K562 (cell line): ENCODE results near the gene FKRP. TPM values are rescaled to one million over a fixed set of nuclear protein-coding genes. Genes with fewer than 3 reads are reported as not detected.
A peak's percentile ranks its signal among the peaks of the same experiment; 100 is the strongest.

ENCODE experiments used
- ATAC-seq: fragments of 200-7000 bp; cut with Tn5 transposase; 3 replicates; pipeline ENCODE4 v1.9.1; 2020; ENCODE audit warnings: moderate library complexity
- BruUV-seq: library from RNA; stranded (reverse); fragments of 400-500 nt; replicated peaks from 2 replicates; lab custom pipeline; 2021; lab: Mats Ljungman, UMichigan
- CTCF ChIA-PET: fragments of 300-600 bp; formaldehyde crosslinking; extraction: SDS; loops from one replicate; lab custom pipeline; 2021; ENCODE audit warnings: low intra/inter-chr PET ratio; lab: Yijun Ruan, JAX
- POLR2A ChIA-PET: fragments of 300-600, 350-650 bp; sonication (Branson Sonifier 250); formaldehyde crosslinking; extraction: SDS; loops from one replicate; lab custom pipeline; 2021; ENCODE audit warnings: antibody characterized with exemption, inconsistent platforms; lab: Yijun Ruan, JAX
- DNase-seq, 4 experiments: peaks; one replicate each; pipeline versions ENCODE4 v3.0.0 to v3.0.0-alpha.2; 2011 to 2018; ENCODE audit warnings: low spot score in 3 of 4, mixed read lengths in 3 of 4; ENCODE audit errors: extremely low read depth in 1 of 4
- FAIRE-seq: peaks from 2 replicates; lab custom pipeline; 2011; peaks lifted over from hg19 to GRCh38; lab: Jason Lieb, UNC
- H2AFZ ChIP-seq: 2 replicates; pipeline ENCODE4 v1.6.0; 2011; ENCODE audit warnings: low read depth, low read length, control low read depth, inconsistent platforms
- H3K27ac ChIP-seq: fragments of 200-600 bp; 3 replicates; pipeline ENCODE4 v1.8.0; 2011; ENCODE audit warnings: low read depth, mild to moderate bottlenecking, control low read depth, inconsistent platforms, low read length, moderate library complexity, mixed read lengths; ENCODE audit errors: extremely low read depth
- H3K27me3 ChIP-seq, 2 experiments: fragments of 300-600 bp in 1 of 2; 2 replicates in 1 of 2; 3 replicates in 1 of 2; pipeline versions ENCODE4 v1.6.0 to v1.8.0; 2011; ENCODE audit warnings: inconsistent platforms in 2 of 2, low read length in 2 of 2, mild to moderate bottlenecking in 1 of 2, mixed read lengths in 1 of 2, moderate library complexity in 1 of 2; ENCODE audit not compliant: control insufficient read depth in 2 of 2, insufficient read depth in 2 of 2
- H3K36me3 ChIP-seq: fragments of 300-600 bp; 3 replicates; pipeline ENCODE4 v1.8.0; 2011; ENCODE audit warnings: mild to moderate bottlenecking, low read length, inconsistent platforms; ENCODE audit not compliant: control insufficient read depth, insufficient read depth
- H3K4me1 ChIP-seq, 2 experiments: fragments of 200-600 bp in 1 of 2; replicated peaks in 1 of 2; 2 replicates in 1 of 2; 3 replicates in 1 of 2; pipeline versions ENCODE4 v1.5.1 to v1.8.0; 2011; ENCODE audit warnings: inconsistent platforms in 2 of 2, low read length in 2 of 2, mild to moderate bottlenecking in 1 of 2, mixed read lengths in 1 of 2, moderate library complexity in 1 of 2; ENCODE audit not compliant: control insufficient read depth in 2 of 2, insufficient read depth in 2 of 2
- H3K4me2 ChIP-seq: 2 replicates; pipeline ENCODE4 v1.6.1; 2011; ENCODE audit warnings: low read length, control low read depth, inconsistent platforms, mixed read lengths; ENCODE audit not compliant: insufficient read depth
- H3K4me3 ChIP-seq: fragments of 200-600 bp; sonication (generic), shearing (Covaris generic); 2 replicates; pipeline ENCODE4 v1.5.1; 2016; ENCODE audit warnings: control low read depth, inconsistent platforms
- H3K79me2 ChIP-seq: fragments of 200-600 bp; 3 replicates; pipeline ENCODE4 v1.8.0; 2011; ENCODE audit warnings: low read length, inconsistent platforms; ENCODE audit not compliant: control insufficient read depth, insufficient read depth
- H3K9ac ChIP-seq, 2 experiments: 2 replicates each; pipeline versions ENCODE4 v1.6.0 to v1.6.1; 2011; ENCODE audit warnings: low read depth in 2 of 2, low read length in 2 of 2, control low read depth in 1 of 2, inconsistent platforms in 1 of 2, mild to moderate bottlenecking in 1 of 2, mixed read lengths in 1 of 2; ENCODE audit not compliant: insufficient read depth in 1 of 2
- H3K9me1 ChIP-seq: one replicate; pipeline ENCODE4 v1.6.0; 2011; ENCODE audit warnings: inconsistent platforms, mild to moderate bottlenecking, low read length, moderate library complexity; ENCODE audit not compliant: control insufficient read depth, insufficient read depth
- H3K9me3 ChIP-seq: replicated peaks from 2 replicates; pipeline ENCODE4 v1.5.1; 2011; ENCODE audit warnings: low read depth, low read length, inconsistent platforms; ENCODE audit not compliant: control insufficient read depth, insufficient read depth
- H4K20me1 ChIP-seq: replicated peaks from 2 replicates; pipeline ENCODE4 v1.6.1; 2011; ENCODE audit warnings: low read length, inconsistent platforms, mixed read lengths; ENCODE audit not compliant: control insufficient read depth, insufficient read depth
- CREB1 ChIP-seq, 2 experiments: sonication (generic) in 1 of 2; formaldehyde crosslinking in 1 of 2; IDR thresholded peaks; 2 replicates each; pipeline versions ENCODE4 v1.6.1 to v1.8.0; 2012 to 2022; ENCODE audit warnings: inconsistent platforms in 1 of 2, mild to moderate bottlenecking in 1 of 2, missing genetic modification reagents in 1 of 2, moderate library complexity in 1 of 2
- ESRRA ChIP-seq: fragments of 450-650 bp; IDR thresholded peaks from 2 replicates; pipeline ENCODE4 v1.6.1; 2014; ENCODE audit warnings: low read depth, mild to moderate bottlenecking, moderate library complexity, borderline replicate concordance
- POU5F1 ChIP-seq: fragments of 150-350 bp; IDR thresholded peaks from 2 replicates; pipeline ENCODE4 v1.6.1; 2014; ENCODE audit warnings: borderline replicate concordance, low read length, low read depth, mild to moderate bottlenecking; ENCODE audit not compliant: partially characterized antibody
- SP2 ChIP-seq: IDR thresholded peaks from 2 replicates; pipeline ENCODE4 v1.6.1; 2011; ENCODE audit warnings: mild to moderate bottlenecking, low read depth, low read length, moderate library complexity; ENCODE audit not compliant: poor library complexity, severe bottlenecking; ENCODE audit errors: extremely low read depth
- TFAM ChIP-seq: fragments of 250-450 bp; sonication (Bioruptor Pico); conservative IDR thresholded peaks from 2 replicates; pipeline ENCODE4 v1.5.0; 2021; ENCODE audit warnings: mild to moderate bottlenecking, moderate library complexity
- ZNF408 ChIP-seq: fragments of 250-450 bp; sonication (Bioruptor Pico); IDR thresholded peaks from 2 replicates; pipeline ENCODE4 v1.4.0; 2020; ENCODE audit warnings: low read depth, mild to moderate bottlenecking, moderate library complexity
- WGBS: fragments of 100-300 bp; shearing (Covaris generic); methylation state at CpG from one replicate; pipeline ENCODE4 v1.1.6; 2016; ENCODE audit warnings: low coverage, mixed read lengths; ENCODE audit not compliant: insufficient coverage; ENCODE audit errors: missing lambda C conversion rate; 5-methylcytosine and 5-hydroxymethylcytosine counted together
- in situ Hi-C: fragments of 300-500 bp; cut with MboI; formaldehyde crosslinking; loops from 4 replicates; pipeline ENCODE4 v1.15.0; 2018; ENCODE audit warnings: inconsistent platforms, mixed read lengths
- intact Hi-C: fragments of 100-400 bp; cut with micrococcal nuclease; formaldehyde crosslinking; loops from 2 replicates; pipeline ENCODE4 v1.14.2; 2022
- polyA plus RNA-seq, 8 experiments: library from polyadenylated mRNA; depleted of rRNA in 4 of 8; stranded (reverse) in 5 of 8; unstranded in 3 of 8; fragments of >200 nt; fragmentation: Nextera tagmentation in 2 of 8; fragmentation: Illumina TruSeq in 1 of 8; extraction: Ambion mirVana in 2 of 8; extraction: Trizol in 1 of 8; gene quantifications; 2 replicates each; pipeline versions ENCODE4 v1.2.1 to v1.2.3, GENCODE V29; 2011 to 2014; ENCODE audit warnings: inconsistent platforms in 1 of 8, missing spikeins in 1 of 8
- total RNA-seq, 7 experiments: library from RNA; depleted of rRNA in 6 of 7; stranded (reverse); fragments of >200 nt in 6 of 7; fragmentation: Illumina TruSeq in 2 of 7; extraction: Trizol in 2 of 7; gene quantifications; 2 replicates each; pipeline versions ENCODE4 v1.2.1 to v1.2.3, GENCODE V29; 2011 to 2021; ENCODE audit warnings: low replicate concordance in 1 of 7

The FKRP gene
- total and polyA plus RNA-seq, 9 of the 15 experiments (the other 6 are each of a cell fraction or from before 2014, with no cell fraction given): 0.68 to 16.1 (median 6.5) TPM

GRCh38 chr19:46745030-46745429 lies 827 bp upstream of the FKRP start:
- 13% methylated on average over 8 of the region's 8 CpGs for WGBS
- Histone ChIP-seq H3K4me1 (peaks cover 14 to 35% of the 10 kb centered on the region in 2 experiments; a peak in 4 of 5 replicates), H3K9me1 (peaks cover 2% of the 10 kb centered on the region), H3K4me2 (peak overlapping the region; percentile 94), H3K27ac (peak overlapping the region; percentile 88), H3K27me3 (no peaks in the 10 kb centered on the region), H3K4me3 (peak overlapping the region; percentile 98), H3K9ac (peak overlapping the region; percentile 91 to 99), H3K79me2 (peaks cover 68% of the 10 kb centered on the region), H2AFZ (no peak overlapping the region), H3K36me3 (peaks cover 40% of the 10 kb centered on the region; the same call in 1 of the 3 replicates), H4K20me1 (peaks cover 34% of the 10 kb centered on the region), H3K9me3 (no peaks in the 10 kb centered on the region)
- CTCF ChIA-PET: no interaction called here
- BruUV-seq: no TSS peak
- ATAC-seq (peak; percentile 4; the same call in 1 of the 3 replicates), FAIRE-seq (no peak), DNase-seq (no peak)
- intact Hi-C loops (no loop called here), in situ Hi-C loops (no loop called here)
- POLR2A ChIA-PET: interaction anchor here (0.6 to 1.9 kb wide), 3 partner anchors 8 to 30 kb away, joined by 4 to 6 read pairs (median 5); no protein-coding TSS in a partner anchor
- TF ChIP-seq ZNF408 (CRISPR knock-in tag) (no peak), SP2 (no peak), ESRRA (no peak), TFAM (CRISPR knock-in tag) (no peak), CREB1 (IDR thresholded peaks at IDR 0.05) (no peak), CREB1 (CRISPR knock-in tag; IDR thresholded peaks at IDR 0.05) (no peak), POU5F1 (no peak)
